KMS-11 (cell line): ENCODE measurements around the gene LUZP1.

ENCODE experiments used
- H2AFZ ChIP-seq: fragments of 200-600 bp; sonication (generic); 2 replicates; pipeline ENCODE4 v1.6.1; 2016; ENCODE audit warnings: antibody characterized with exemption, mixed run types, low read depth
- H3K27ac ChIP-seq: fragments of 200-600 bp; sonication (generic); 2 replicates; pipeline ENCODE4 v1.6.1; 2016; ENCODE audit warnings: mild to moderate bottlenecking, mixed run types
- H3K27me3 ChIP-seq: fragments of 200-600 bp; sonication (generic); 2 replicates; pipeline ENCODE4 v1.6.1; 2017; ENCODE audit warnings: mild to moderate bottlenecking, low read depth, mixed run types, moderate library complexity; ENCODE audit not compliant: insufficient read depth
- H3K36me3 ChIP-seq: fragments of 200-600 bp; sonication (generic); 2 replicates; pipeline ENCODE4 v1.6.1; 2017; ENCODE audit warnings: mild to moderate bottlenecking, mixed run types; ENCODE audit not compliant: insufficient read depth
- H3K4me1 ChIP-seq: fragments of 200-600 bp; sonication (generic); 2 replicates; pipeline ENCODE4 v1.6.1; 2016; ENCODE audit warnings: mild to moderate bottlenecking, low read depth, mixed run types; ENCODE audit not compliant: poor library complexity, severe bottlenecking
- H3K4me2 ChIP-seq: fragments of 200-600 bp; sonication (generic); 2 replicates; pipeline ENCODE4 v1.7.0; 2016; ENCODE audit warnings: mild to moderate bottlenecking, mixed run types
- H3K4me3 ChIP-seq: fragments of 200-600 bp; sonication (generic); IDR thresholded peaks from 2 replicates; pipeline ENCODE4 v1.6.1; 2017; ENCODE audit warnings: low read depth, low read length, mixed read lengths; ENCODE audit not compliant: insufficient read depth
- H3K79me2 ChIP-seq: fragments of 200-600 bp; sonication (generic); 2 replicates; pipeline ENCODE4 v1.6.1; 2016; ENCODE audit warnings: low read depth, mixed run types; ENCODE audit not compliant: insufficient read depth
- H3K9ac ChIP-seq: fragments of 200-600 bp; sonication (generic); 2 replicates; pipeline ENCODE4 v1.6.1; 2016; ENCODE audit warnings: mild to moderate bottlenecking, mixed run types
- H4K20me1 ChIP-seq: fragments of 200-600 bp; sonication (generic); 2 replicates; pipeline ENCODE4 v1.6.1; 2016; ENCODE audit warnings: mild to moderate bottlenecking, mixed run types; ENCODE audit not compliant: insufficient read depth
- CTCF ChIP-seq: fragments of 200-600 bp; sonication (generic); conservative IDR thresholded peaks from 2 replicates; pipeline ENCODE4 v1.6.1; 2017; ENCODE audit warnings: low read depth, mild to moderate bottlenecking, antibody characterized with exemption, low read length, moderate library complexity, mixed read lengths

Gene LUZP1

GRCh38 chr1:23123528-23123927, 45.1 kb downstream of the LUZP1 start:
- Histone ChIP-seq H3K4me1 (peaks cover 35% of the 10 kb centered on the region), H3K27me3 (no peaks in the 10 kb centered on the region), H3K27ac (no peak overlapping the region), H3K4me3 (no peak overlapping the region), H4K20me1 (no peaks in the 10 kb centered on the region), H3K36me3 (no peaks in the 10 kb centered on the region), H3K79me2 (0 out of 2 replicates have a peak, but pooled peaks cover 5% of the 10 kb centered on the region), H3K4me2 (no peak overlapping the region), H3K9ac (no peak overlapping the region), H2AFZ (no peak overlapping the region)
- TF ChIP-seq CTCF = no peak

- H3K27ac ChIP-seq = no peak overlapping the region
- no peak overlapping the region for H3K4me3 ChIP-seq
- peaks cover 35% of the 10 kb centered on the region for H3K4me1 ChIP-seq
- no peak overlapping the region for H3K4me2 ChIP-seq
- H3K36me3 ChIP-seq = no peaks in the 10 kb centered on the region
- TF ChIP-seq CTCF = no peak
- H3K79me2 ChIP-seq = 0 out of 2 replicates have a peak, but pooled peaks cover 5% of the 10 kb centered on the region
- H2AFZ ChIP-seq = no peak overlapping the region
- no peaks in the 10 kb centered on the region for H3K27me3 ChIP-seq
- no peak overlapping the region for H3K9ac ChIP-seq
- no peaks in the 10 kb centered on the region for H4K20me1 ChIP-seq
Observed at GRCh38 chr1:23122796-23123195, 45.9 kb downstream of the LUZP1 start.

GRCh38 chr1:23122023-23122748, 46.5 kb downstream of the LUZP1 start:
- Histone ChIP-seq H3K9ac (no peak overlapping the region), H3K27ac (no peak overlapping the region), H3K79me2 (0 out of 2 replicates have a peak, but pooled peaks cover 5% of the 10 kb centered on the region), H4K20me1 (no peaks in the 10 kb centered on the region), H3K4me2 (no peak overlapping the region), H3K4me1 (peaks cover 35% of the 10 kb centered on the region), H2AFZ (no peak overlapping the region), H3K27me3 (no peaks in the 10 kb centered on the region), H3K4me3 (no peak overlapping the region), H3K36me3 (no peaks in the 10 kb centered on the region)
- TF ChIP-seq CTCF = no peak

GRCh38 chr1:23120383-23120782, 48.3 kb downstream of the LUZP1 start:
- Histone ChIP-seq H2AFZ (no peak overlapping the region), H3K79me2 (0 out of 2 replicates have a peak, but pooled peaks cover 5% of the 10 kb centered on the region), H3K27ac (no peak overlapping the region), H3K4me3 (no peak overlapping the region), H3K27me3 (no peaks in the 10 kb centered on the region), H3K4me2 (no peak overlapping the region), H3K9ac (no peak overlapping the region), H3K4me1 (peaks cover 29% of the 10 kb centered on the region), H3K36me3 (no peaks in the 10 kb centered on the region), H4K20me1 (no peaks in the 10 kb centered on the region)
- TF ChIP-seq CTCF = no peak
